ENCODE results near the gene BOC.

DNA sequence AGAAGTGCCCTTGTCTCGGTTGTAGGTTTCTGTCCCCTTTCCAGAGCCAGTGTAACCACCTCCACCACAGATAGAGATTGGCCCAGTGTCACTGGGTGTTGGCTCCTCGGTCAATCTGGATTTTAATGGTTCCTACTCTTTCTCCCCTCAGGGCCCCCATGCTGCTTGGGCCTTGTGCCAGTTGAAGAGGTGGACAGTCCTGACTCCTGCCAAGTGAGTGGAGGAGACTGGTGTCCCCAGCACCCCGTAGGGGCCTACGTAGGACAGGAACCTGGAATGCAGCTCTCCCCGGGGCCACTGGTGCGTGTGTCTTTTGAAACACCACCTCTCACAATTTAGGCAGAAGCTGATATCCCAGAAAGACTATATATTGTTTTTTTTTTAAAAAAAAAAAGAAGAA lies 75.2 kb downstream of the BOC start:
- TF ChIP-seq TAF1 (IDR thresholded peaks at IDR 0.05; ENCODE audit: low read depth) (no peak), CEBPB (IDR thresholded peaks at IDR 0.05) (no peak), EP300 (IDR thresholded peaks at IDR 0.05; ENCODE audit: borderline replicate concordance) (no peak), RAD21 (IDR thresholded peaks at IDR 0.05; ENCODE audit: low read depth) (no peak), YY1 (IDR thresholded peaks at IDR 0.05; ENCODE audit: low read depth) (no peak), MAX (IDR thresholded peaks at IDR 0.05) (no peak), TEAD4 (IDR thresholded peaks at IDR 0.05) (no peak), NFIC (IDR thresholded peaks at IDR 0.05) (no peak), CREB1 (IDR thresholded peaks at IDR 0.05; ENCODE audit: low read depth) (no peak), ZBTB7A (IDR thresholded peaks at IDR 0.05; ENCODE audit: low read depth) (no peak)
- TF ChIP-seq, protein P1, sequence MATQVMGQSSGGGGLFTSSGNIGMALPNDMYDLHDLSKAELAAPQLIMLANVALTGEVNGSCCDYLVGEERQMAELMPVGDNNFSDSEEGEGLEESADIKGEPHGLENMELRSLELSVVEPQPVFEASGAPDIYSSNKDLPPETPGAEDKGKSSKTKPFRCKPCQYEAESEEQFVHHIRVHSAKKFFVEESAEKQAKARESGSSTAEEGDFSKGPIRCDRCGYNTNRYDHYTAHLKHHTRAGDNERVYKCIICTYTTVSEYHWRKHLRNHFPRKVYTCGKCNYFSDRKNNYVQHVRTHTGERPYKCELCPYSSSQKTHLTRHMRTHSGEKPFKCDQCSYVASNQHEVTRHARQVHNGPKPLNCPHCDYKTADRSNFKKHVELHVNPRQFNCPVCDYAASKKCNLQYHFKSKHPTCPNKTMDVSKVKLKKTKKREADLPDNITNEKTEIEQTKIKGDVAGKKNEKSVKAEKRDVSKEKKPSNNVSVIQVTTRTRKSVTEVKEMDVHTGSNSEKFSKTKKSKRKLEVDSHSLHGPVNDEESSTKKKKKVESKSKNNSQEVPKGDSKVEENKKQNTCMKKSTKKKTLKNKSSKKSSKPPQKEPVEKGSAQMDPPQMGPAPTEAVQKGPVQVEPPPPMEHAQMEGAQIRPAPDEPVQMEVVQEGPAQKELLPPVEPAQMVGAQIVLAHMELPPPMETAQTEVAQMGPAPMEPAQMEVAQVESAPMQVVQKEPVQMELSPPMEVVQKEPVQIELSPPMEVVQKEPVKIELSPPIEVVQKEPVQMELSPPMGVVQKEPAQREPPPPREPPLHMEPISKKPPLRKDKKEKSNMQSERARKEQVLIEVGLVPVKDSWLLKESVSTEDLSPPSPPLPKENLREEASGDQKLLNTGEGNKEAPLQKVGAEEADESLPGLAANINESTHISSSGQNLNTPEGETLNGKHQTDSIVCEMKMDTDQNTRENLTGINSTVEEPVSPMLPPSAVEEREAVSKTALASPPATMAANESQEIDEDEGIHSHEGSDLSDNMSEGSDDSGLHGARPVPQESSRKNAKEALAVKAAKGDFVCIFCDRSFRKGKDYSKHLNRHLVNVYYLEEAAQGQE (IDR thresholded peaks at IDR 0.05; ENCODE audit: low read depth): no peak
